Mucosa of rectum (tissue), 2 donors: Measurements from ENCODE around the gene LAMA2.

Experiments
- H3K27ac ChIP-seq, 2 donors: one replicate each; pipeline ENCODE4 v1.7.0; 2013; ENCODE audit warnings: inconsistent platforms in 2 of 2, low read depth in 2 of 2, low read length in 2 of 2
- H3K27me3 ChIP-seq, 2 donors: one replicate each; pipeline ENCODE4 v1.7.0; 2013; ENCODE audit warnings: low read length in 2 of 2; ENCODE audit not compliant: control insufficient read depth in 2 of 2, insufficient read depth in 2 of 2
- H3K36me3 ChIP-seq, 2 donors: one replicate each; pipeline ENCODE4 v1.7.0; 2013; ENCODE audit warnings: low read length in 2 of 2; ENCODE audit not compliant: control insufficient read depth in 2 of 2, insufficient read depth in 2 of 2
- H3K4me1 ChIP-seq, 2 donors: one replicate each; pipeline ENCODE4 v1.7.0; 2013; ENCODE audit warnings: low read length in 2 of 2, mild to moderate bottlenecking in 1 of 2; ENCODE audit not compliant: control insufficient read depth in 2 of 2, insufficient read depth in 2 of 2
- H3K4me3 ChIP-seq, 2 donors: one replicate each; pipeline ENCODE4 v1.7.0; 2013; ENCODE audit warnings: low read length in 2 of 2
- H3K9ac ChIP-seq, 2 donors: one replicate each; pipeline ENCODE4 v1.7.0; 2013; ENCODE audit warnings: low read length in 2 of 2, low read depth in 1 of 2, mild to moderate bottlenecking in 1 of 2
- H3K9me3 ChIP-seq, 2 donors: one replicate each; pipeline ENCODE4 v1.7.0; 2013; ENCODE audit warnings: low read length in 2 of 2; ENCODE audit not compliant: control insufficient read depth in 2 of 2
- donor health status: healthy.
- donor health status: Normal muscosa, but diverticular disease.

LAMA2 gene

GRCh38 chr6:128882991-128883611 lies at the start of gene LAMA2:
Gene LAMA2, plus strand, starts transcription at chr6:128883138. Its CDS starts 108 bp downstream, at chr6:128883246.
- H3K4me1 ChIP-seq, result no peaks in the 10 kb centered on the region
- H3K27ac ChIP-seq, result peak within 1 kb of the TSS; percentile 53 to 57
- H3K36me3 ChIP-seq, result no peaks in the 10 kb centered on the region
- peaks cover 0 to 6% of the 10 kb centered on the region in 2 donors for H3K27me3 ChIP-seq
- H3K9ac ChIP-seq, result peak within 1 kb of the TSS; percentile 20 to 47
- H3K4me3 ChIP-seq, result peak within 1 kb of the TSS; percentile 43 to 65
- no peaks in the 10 kb centered on the region for H3K9me3 ChIP-seq

GRCh38 chr6:128836761-128837160 lies 46.2 kb upstream of the LAMA2 start:
- Histone ChIP-seq H3K27me3 (no peaks in the 10 kb centered on the region), H3K4me1 (no peaks in the 10 kb centered on the region), H3K4me3 (no peak overlapping the region), H3K36me3 (no peaks in the 10 kb centered on the region), H3K9ac (no peak overlapping the region), H3K9me3 (no peaks in the 10 kb centered on the region), H3K27ac (no peak overlapping the region)

GRCh38 chr6:128841518-128841917 lies 41.4 kb upstream of the LAMA2 start:
- no peaks in the 10 kb centered on the region for H3K9me3 ChIP-seq
- no peaks in the 10 kb centered on the region for H3K4me1 ChIP-seq

GRCh38 chr6:128844598-128844997 lies 38.3 kb upstream of the LAMA2 start:
- H3K27me3 ChIP-seq, result no peaks in the 10 kb centered on the region
- H3K27ac ChIP-seq, result no peak overlapping the region
- H3K4me1 ChIP-seq, result no peaks in the 10 kb centered on the region
- H3K9ac ChIP-seq, result no peak overlapping the region
- no peaks in the 10 kb centered on the region for H3K9me3 ChIP-seq
- H3K4me3 ChIP-seq, result no peak overlapping the region
- no peaks in the 10 kb centered on the region for H3K36me3 ChIP-seq

More at GRCh38 chr6:128841518-128841917, 41.4 kb upstream of the LAMA2 start:
- Histone ChIP-seq H3K27me3 (no peaks in the 10 kb centered on the region), H3K9ac (no peak overlapping the region), H3K4me3 (no peak overlapping the region), H3K36me3 (no peaks in the 10 kb centered on the region), H3K27ac (no peak overlapping the region)

- Histone ChIP-seq H3K27ac (no peak overlapping the region), H3K9me3 (no peaks in the 10 kb centered on the region), H3K4me3 (no peak overlapping the region), H3K36me3 (no peaks in the 10 kb centered on the region), H3K4me1 (no peaks in the 10 kb centered on the region), H3K9ac (no peak overlapping the region), H3K27me3 (no peaks in the 10 kb centered on the region)
Measured at GRCh38 chr6:128847431-128848210, 35.3 kb upstream of the LAMA2 start.

- Histone ChIP-seq H3K27ac (no peak overlapping the region), H3K9me3 (no peaks in the 10 kb centered on the region), H3K4me1 (no peaks in the 10 kb centered on the region), H3K36me3 (no peaks in the 10 kb centered on the region), H3K9ac (no peak overlapping the region), H3K4me3 (no peak overlapping the region), H3K27me3 (no peaks in the 10 kb centered on the region)
Measured at GRCh38 chr6:128848212-128848935, 34.6 kb upstream of the LAMA2 start.

- Histone ChIP-seq H3K27me3 (no peaks in the 10 kb centered on the region), H3K9ac (no peak overlapping the region), H3K36me3 (no peaks in the 10 kb centered on the region), H3K4me1 (no peaks in the 10 kb centered on the region), H3K27ac (no peak overlapping the region), H3K9me3 (no peaks in the 10 kb centered on the region), H3K4me3 (no peak overlapping the region)
Measured at GRCh38 chr6:128855581-128856085, 27.3 kb upstream of the LAMA2 start.

- Histone ChIP-seq H3K27me3 (no peaks in the 10 kb centered on the region), H3K4me1 (no peaks in the 10 kb centered on the region), H3K4me3 (no peak overlapping the region), H3K9ac (no peak overlapping the region), H3K27ac (no peak overlapping the region), H3K36me3 (no peaks in the 10 kb centered on the region), H3K9me3 (no peaks in the 10 kb centered on the region)
Measured at GRCh38 chr6:128857806-128858205, 25.1 kb upstream of the LAMA2 start.

- no peaks in the 10 kb centered on the region for H3K36me3 ChIP-seq
Measured at GRCh38 chr6:128860782-128861181, 22.2 kb upstream of the LAMA2 start.

GRCh38 chr6:128863983-128864382 lies 19.0 kb upstream of the LAMA2 start:
- Histone ChIP-seq H3K36me3 (no peaks in the 10 kb centered on the region), H3K9ac (no peak overlapping the region), H3K4me3 (no peak overlapping the region), H3K9me3 (no peaks in the 10 kb centered on the region), H3K27me3 (no peaks in the 10 kb centered on the region), H3K4me1 (no peaks in the 10 kb centered on the region), H3K27ac (no peak overlapping the region)

More at GRCh38 chr6:128860782-128861181, 22.2 kb upstream of the LAMA2 start:
- Histone ChIP-seq H3K4me3 (no peak overlapping the region), H3K9me3 (no peaks in the 10 kb centered on the region), H3K27ac (no peak overlapping the region), H3K9ac (no peak overlapping the region), H3K4me1 (no peaks in the 10 kb centered on the region), H3K27me3 (no peaks in the 10 kb centered on the region)
